ENCODE results near the gene PEAR1. TPM values are rescaled to one million over a fixed set of nuclear protein-coding genes. Genes with fewer than 3 reads are reported as not detected.

Gene PEAR1
- total RNA-seq, 1 experiment from 2014 or later: 0.39 TPM

GRCh38 chr1:156948708-156949107 is 55.2 kb downstream of the PEAR1 start:
- no CpG with 5 or more reads among the region's 4 CpGs for WGBS (ENCODE audit: extremely low coverage, insufficient read length, low lambda C conversion rate)
- no peak overlapping the region for H2BK12ac ChIP-seq (ENCODE audit: insufficient read length, low read depth, low read length)
- no peak overlapping the region for H2AFZ ChIP-seq (ENCODE audit: low read length)
- H3K79me1 ChIP-seq (ENCODE audit: insufficient read depth, low read depth, low read length, poor library complexity, severe bottlenecking): no peaks in the 10 kb centered on the region
- TF ChIP-seq CTCF (conservative IDR thresholded peaks at IDR 0.05): peak; percentile 70
- H2BK5ac ChIP-seq (ENCODE audit: insufficient read length, low read length): no peak overlapping the region
- H2BK20ac ChIP-seq (ENCODE audit: low read depth, low read length, poor library complexity, severe bottlenecking): no peak overlapping the region
- no peaks in the 10 kb centered on the region for H4K20me1 ChIP-seq (ENCODE audit: control insufficient read depth, insufficient read depth, insufficient read length)
- DNase-seq: peak; percentile 51
- no peak overlapping the region for H3K14ac ChIP-seq (ENCODE audit: insufficient read depth, low read length)
- H3K4me1 ChIP-seq (ENCODE audit: insufficient read depth, low read length): no peaks in the 10 kb centered on the region
- H3K4me2 ChIP-seq (ENCODE audit: insufficient read depth, insufficient read length, low read length): no peak overlapping the region
- Mint-ChIP-seq H3K27me3 (ENCODE audit: low read depth) (no peaks in the 10 kb centered on the region), H3K9me3 (no peaks in the 10 kb centered on the region), H3K27ac (no peak overlapping the region), H3K4me1 (peaks cover 3 to 4% of the 10 kb centered on the region in 2 experiments; a peak in 3 of 4 replicates), H3K36me3 (ENCODE audit: insufficient read depth in 1 of 3, low read depth in 3 of 3) (peaks cover 55 to 92% (median 85%) of the 10 kb centered on the region in 3 experiments), H3K4me3 (no peak overlapping the region)
- H3K27ac ChIP-seq (ENCODE audit: insufficient read length, low read depth, low read length): no peak overlapping the region
- no peak overlapping the region for H3T11ph ChIP-seq (ENCODE audit: low read length)
- H3K18ac ChIP-seq (ENCODE audit: insufficient read length, low read depth, low read length): no peak overlapping the region
- no peaks in the 10 kb centered on the region for H3K23me2 ChIP-seq (ENCODE audit: insufficient read length, low read depth, low read length, poor library complexity, severe bottlenecking)
- H3K27me3 ChIP-seq (ENCODE audit: insufficient read depth, low read length): no peaks in the 10 kb centered on the region
- no peak overlapping the region for H2BK15ac ChIP-seq (ENCODE audit: low read depth, low read length)
- no peak overlapping the region for H3K4ac ChIP-seq (ENCODE audit: low read depth, low read length)
- no peaks in the 10 kb centered on the region for H3K9me3 ChIP-seq (ENCODE audit: control insufficient read depth, low read depth, low read length)
- no peak overlapping the region for H4K8ac ChIP-seq (replicated peaks; ENCODE audit: insufficient read length, low read depth, low read length)
- H3K23ac ChIP-seq (ENCODE audit: insufficient read length, low read depth, low read length): no peak overlapping the region
- H3K9ac ChIP-seq (ENCODE audit: extremely low read depth, insufficient read length, low read length): no peak overlapping the region
- no peaks in the 10 kb centered on the region for H3K79me2 ChIP-seq (ENCODE audit: insufficient read depth, low read length)
- H2AK5ac ChIP-seq (ENCODE audit: insufficient read length, low read length): no peak overlapping the region
- no peak overlapping the region for H4K5ac ChIP-seq (ENCODE audit: insufficient read length, low read depth, low read length)
- H4K91ac ChIP-seq (ENCODE audit: insufficient read length, low read depth, low read length): no peak overlapping the region
- H3K56ac ChIP-seq (ENCODE audit: insufficient read length, low read depth, low read length): no peak overlapping the region
- H2BK120ac ChIP-seq (ENCODE audit: low read depth, low read length, poor library complexity, severe bottlenecking): no peak overlapping the region
